Progenitor cell of endocrine pancreas (in vitro differentiated cells): Measurements from ENCODE around the gene GALNT14. TPM values are rescaled to one million over a fixed set of nuclear protein-coding genes. Genes with fewer than 3 reads are reported as not detected.

Experiments used
- DNase-seq: peaks from one replicate; pipeline ENCODE4 v3.0.0; 2021; ENCODE audit warnings: low spot score; ENCODE audit not compliant: unreplicated experiment
- H3K27ac Mint-ChIP-seq: 2 replicates; pipeline ENCODE4 v1.8.0; 2021; ENCODE audit warnings: mild to moderate bottlenecking, moderate library complexity, mixed read lengths
- H3K27me3 Mint-ChIP-seq: 2 replicates; pipeline ENCODE4 v1.8.0; 2021; ENCODE audit warnings: mixed read lengths
- H3K36me3 Mint-ChIP-seq: 2 replicates; pipeline ENCODE4 v1.8.0; 2022; ENCODE audit warnings: mixed read lengths; ENCODE audit not compliant: insufficient read depth
- H3K4me1 Mint-ChIP-seq: 2 replicates; pipeline ENCODE4 v1.8.0; 2021; ENCODE audit warnings: low read depth, mixed read lengths
- H3K4me3 Mint-ChIP-seq: 2 replicates; pipeline ENCODE4 v1.8.0; 2021; ENCODE audit warnings: low read depth, mild to moderate bottlenecking, moderate library complexity, mixed read lengths
- H3K9me3 Mint-ChIP-seq: 2 replicates; pipeline ENCODE4 v1.8.0; 2021; ENCODE audit warnings: low read depth, mixed read lengths
- CTCF ChIP-seq: fragments of 200-600 bp; sonication (generic); IDR thresholded peaks from one replicate; pipeline ENCODE4 v1.5.0; 2021; ENCODE audit warnings: antibody characterized with exemption, mild to moderate bottlenecking; ENCODE audit not compliant: unreplicated experiment
- total RNA-seq: library from RNA; stranded (reverse); gene quantifications from 2 replicates; pipeline ENCODE4 v1.2.1, GENCODE V29; 2021

GALNT14 gene
- total RNA-seq, 1 donor from 2014 or later, result 0.91 TPM

GRCh38 chr2:31008561-31009114 lies 129.6 kb downstream of the GALNT14 start:
- no peak for DNase-seq
- Mint-ChIP-seq H3K27ac (no peak overlapping the region), H3K36me3 (no peaks in the 10 kb centered on the region), H3K9me3 (no peaks in the 10 kb centered on the region), H3K4me1 (no peaks in the 10 kb centered on the region), H3K4me3 (no peak overlapping the region), H3K27me3 (peaks cover 37% of the 10 kb centered on the region)
- no peak for TF ChIP-seq CTCF

GRCh38 chr2:31004257-31004656 lies 134.0 kb downstream of the GALNT14 start:
- H3K9me3 Mint-ChIP-seq, result no peaks in the 10 kb centered on the region
- TF ChIP-seq CTCF, result no peak
- no peak overlapping the region for H3K4me3 Mint-ChIP-seq
- no peak for DNase-seq
- H3K27me3 Mint-ChIP-seq, result peaks cover 27% of the 10 kb centered on the region
- no peak overlapping the region for H3K27ac Mint-ChIP-seq
- H3K4me1 Mint-ChIP-seq, result no peaks in the 10 kb centered on the region
- H3K36me3 Mint-ChIP-seq, result no peaks in the 10 kb centered on the region

GRCh38 chr2:31003749-31004148 lies 134.5 kb downstream of the GALNT14 start:
- no peaks in the 10 kb centered on the region for H3K9me3 Mint-ChIP-seq
- no peak overlapping the region for H3K4me3 Mint-ChIP-seq
- no peaks in the 10 kb centered on the region for H3K36me3 Mint-ChIP-seq
- no peak for DNase-seq
- no peaks in the 10 kb centered on the region for H3K4me1 Mint-ChIP-seq
- peaks cover 26% of the 10 kb centered on the region for H3K27me3 Mint-ChIP-seq
- H3K27ac Mint-ChIP-seq, result no peak overlapping the region
- TF ChIP-seq CTCF, result no peak

- Mint-ChIP-seq H3K27me3 (peaks cover 21% of the 10 kb centered on the region), H3K9me3 (no peaks in the 10 kb centered on the region), H3K36me3 (no peaks in the 10 kb centered on the region), H3K27ac (no peak overlapping the region), H3K4me3 (no peak overlapping the region), H3K4me1 (no peaks in the 10 kb centered on the region)
- no peak for TF ChIP-seq CTCF
- no peak for DNase-seq
These were observed 135.6 kb downstream of the GALNT14 start for GRCh38 chr2:31002537-31003150.

GRCh38 chr2:31000970-31001369 lies 137.3 kb downstream of the GALNT14 start:
- H3K27me3 Mint-ChIP-seq, result peaks cover 15% of the 10 kb centered on the region
- H3K4me3 Mint-ChIP-seq, result no peak overlapping the region
- TF ChIP-seq CTCF, result no peak
- H3K36me3 Mint-ChIP-seq, result no peaks in the 10 kb centered on the region
- no peak for DNase-seq
- H3K27ac Mint-ChIP-seq, result no peak overlapping the region
- H3K9me3 Mint-ChIP-seq, result no peaks in the 10 kb centered on the region
- H3K4me1 Mint-ChIP-seq, result no peaks in the 10 kb centered on the region
